B cell (primary cell): Measurements from ENCODE around the gene PIP4K2C.

Experiments used
- EZH2 ChIP-seq: IDR thresholded peaks from 2 replicates; pipeline ENCODE4 v1.6.1; 2012; ENCODE audit warnings: borderline replicate concordance, low read depth, mild to moderate bottlenecking, moderate library complexity, low read length; ENCODE audit not compliant: insufficient read depth, poor library complexity, severe bottlenecking
- TF ChIP-seq, protein P1 (sequence below): fragments of 200-600 bp; IDR thresholded peaks from one replicate; pipeline ENCODE4 v1.8.0; 2022; ENCODE audit warnings: antibody characterized with exemption, mild to moderate bottlenecking

DNA sequence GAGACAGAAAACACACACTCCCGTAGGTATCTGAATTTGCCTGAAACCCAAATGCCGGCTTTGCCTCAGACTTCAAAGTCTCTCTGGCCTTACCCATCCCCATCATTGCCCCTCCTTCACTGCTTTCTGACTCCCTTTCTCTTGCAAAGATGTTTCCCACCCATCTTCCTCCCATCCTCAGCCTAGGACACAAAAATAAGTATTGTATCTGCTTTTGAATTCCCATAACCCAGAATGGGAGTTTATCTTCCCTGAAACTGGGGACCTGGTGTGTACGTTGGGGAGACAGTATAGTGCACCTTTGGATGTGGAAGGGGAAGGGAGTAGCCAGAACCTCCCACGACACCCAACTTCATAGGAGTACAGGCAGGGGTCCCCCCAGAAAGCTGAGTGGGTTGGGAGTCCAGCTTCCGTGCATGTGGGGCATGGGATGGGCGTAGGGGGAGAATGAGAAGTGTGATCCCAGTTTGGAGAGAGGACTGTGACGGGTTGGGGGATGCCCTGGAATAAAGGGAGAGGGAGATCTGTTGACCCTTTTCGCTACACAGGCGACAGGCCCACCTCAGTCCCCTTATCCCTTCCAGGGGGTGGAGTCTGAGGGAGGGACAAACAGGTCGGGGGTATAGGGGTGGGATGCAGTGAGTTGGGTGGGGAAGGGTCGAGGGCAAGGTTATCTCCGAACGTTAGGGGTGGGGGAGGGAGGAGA lies 41.6 kb upstream of the PIP4K2C start:
- TF ChIP-seq, protein P1, sequence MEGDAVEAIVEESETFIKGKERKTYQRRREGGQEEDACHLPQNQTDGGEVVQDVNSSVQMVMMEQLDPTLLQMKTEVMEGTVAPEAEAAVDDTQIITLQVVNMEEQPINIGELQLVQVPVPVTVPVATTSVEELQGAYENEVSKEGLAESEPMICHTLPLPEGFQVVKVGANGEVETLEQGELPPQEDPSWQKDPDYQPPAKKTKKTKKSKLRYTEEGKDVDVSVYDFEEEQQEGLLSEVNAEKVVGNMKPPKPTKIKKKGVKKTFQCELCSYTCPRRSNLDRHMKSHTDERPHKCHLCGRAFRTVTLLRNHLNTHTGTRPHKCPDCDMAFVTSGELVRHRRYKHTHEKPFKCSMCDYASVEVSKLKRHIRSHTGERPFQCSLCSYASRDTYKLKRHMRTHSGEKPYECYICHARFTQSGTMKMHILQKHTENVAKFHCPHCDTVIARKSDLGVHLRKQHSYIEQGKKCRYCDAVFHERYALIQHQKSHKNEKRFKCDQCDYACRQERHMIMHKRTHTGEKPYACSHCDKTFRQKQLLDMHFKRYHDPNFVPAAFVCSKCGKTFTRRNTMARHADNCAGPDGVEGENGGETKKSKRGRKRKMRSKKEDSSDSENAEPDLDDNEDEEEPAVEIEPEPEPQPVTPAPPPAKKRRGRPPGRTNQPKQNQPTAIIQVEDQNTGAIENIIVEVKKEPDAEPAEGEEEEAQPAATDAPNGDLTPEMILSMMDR: no peak
- no peak for TF ChIP-seq EZH2
